CD4-positive, alpha-beta T cell treated with Interleukin-10 for 1 hour (primary cell): ENCODE results near the gene PDZD8.

ENCODE experiments used
- DNase-seq: peaks from one replicate; pipeline ENCODE4 v3.0.0-alpha.2; 2020

The PDZD8 gene

GRCh38 chr10:117375360-117376178, at the start of gene PDZD8:
PDZD8 (minus strand) TSS chr10:117375440; CDS start chr10:117375227, 213 bp downstream.
- DNase-seq: peak; percentile 90

GRCh38 chr10:117424171-117424570, 48.9 kb upstream of the PDZD8 start:
- no peak for DNase-seq

GRCh38 chr10:117421985-117422384, 46.7 kb upstream of the PDZD8 start:
- DNase-seq: no peak

DNA sequence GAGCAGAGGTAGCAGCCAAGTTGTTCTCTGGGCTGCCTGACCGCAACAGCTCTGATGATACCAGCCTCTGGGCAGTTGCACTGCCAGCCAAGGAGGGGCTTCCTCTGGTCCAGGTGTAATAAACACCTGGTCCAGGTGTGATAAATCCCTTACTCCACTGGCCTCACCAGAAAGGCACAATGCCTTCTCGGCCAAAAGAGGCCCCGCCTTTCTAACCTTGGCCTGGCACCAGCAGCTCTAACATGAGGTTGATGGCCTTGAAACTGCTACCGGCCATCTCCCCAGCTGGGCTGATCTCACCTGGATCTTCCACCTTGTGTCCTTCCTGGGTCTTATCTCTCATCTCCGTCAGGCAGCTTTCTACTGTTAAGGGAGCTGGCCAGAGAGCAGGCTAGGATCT, 45.5 kb upstream of the PDZD8 start:
- DNase-seq: no peak

- no peak for DNase-seq
Measured at GRCh38 chr10:117419921-117420320, 44.7 kb upstream of the PDZD8 start.

- DNase-seq: no peak
Measured at GRCh38 chr10:117419159-117419558, 43.9 kb upstream of the PDZD8 start.

DNA sequence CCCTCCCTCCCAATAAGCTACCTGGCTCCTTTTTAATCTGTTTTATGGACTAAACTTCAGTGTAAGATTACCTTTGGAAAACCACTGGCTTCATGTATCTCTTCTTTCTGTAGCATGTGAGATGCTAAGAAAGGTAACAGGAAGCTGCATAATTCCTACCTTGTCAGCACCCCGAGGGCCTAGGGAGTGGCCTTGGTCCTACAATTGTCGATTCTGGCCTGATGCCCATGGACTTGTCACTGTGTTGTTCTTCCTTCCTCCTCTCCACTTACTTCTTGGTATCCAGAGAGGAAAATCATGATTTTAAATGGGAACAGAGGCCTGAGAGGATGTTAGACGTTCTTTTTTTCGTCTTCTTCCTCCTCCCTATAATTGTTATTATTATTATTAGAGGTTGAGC, 42.9 kb upstream of the PDZD8 start:
- no peak for DNase-seq

GRCh38 chr10:117417196-117417595, 42.0 kb upstream of the PDZD8 start:
- no peak for DNase-seq

GRCh38 chr10:117413928-117414618, 38.8 kb upstream of the PDZD8 start:
- DNase-seq: no peak

DNA sequence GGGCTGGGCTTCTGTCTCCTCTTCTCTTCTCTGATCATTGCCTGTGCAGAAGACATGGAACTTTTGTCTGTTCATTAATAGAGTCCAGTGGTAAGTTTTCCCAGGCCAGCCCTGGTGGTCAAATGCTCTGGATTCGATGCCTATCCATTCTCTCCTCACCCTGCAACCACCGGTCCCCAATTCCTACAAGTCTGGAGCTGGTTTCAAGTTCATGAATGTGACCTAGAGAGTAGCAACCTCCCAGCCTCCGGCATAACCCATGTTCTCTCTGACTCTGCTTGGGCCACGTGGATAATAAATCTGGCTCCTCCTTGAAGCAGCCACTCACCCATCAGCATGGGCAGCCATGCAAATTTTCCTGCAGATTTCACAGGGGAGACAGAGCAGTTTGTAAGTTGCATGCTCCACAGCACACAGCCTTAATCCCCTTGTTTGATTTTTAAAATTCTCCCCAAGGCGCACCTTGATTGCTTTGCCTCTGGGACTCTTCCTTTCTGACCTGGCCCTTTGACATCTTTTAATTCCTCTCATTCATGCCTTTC, 37.3 kb upstream of the PDZD8 start:
- DNase-seq: no peak

DNA sequence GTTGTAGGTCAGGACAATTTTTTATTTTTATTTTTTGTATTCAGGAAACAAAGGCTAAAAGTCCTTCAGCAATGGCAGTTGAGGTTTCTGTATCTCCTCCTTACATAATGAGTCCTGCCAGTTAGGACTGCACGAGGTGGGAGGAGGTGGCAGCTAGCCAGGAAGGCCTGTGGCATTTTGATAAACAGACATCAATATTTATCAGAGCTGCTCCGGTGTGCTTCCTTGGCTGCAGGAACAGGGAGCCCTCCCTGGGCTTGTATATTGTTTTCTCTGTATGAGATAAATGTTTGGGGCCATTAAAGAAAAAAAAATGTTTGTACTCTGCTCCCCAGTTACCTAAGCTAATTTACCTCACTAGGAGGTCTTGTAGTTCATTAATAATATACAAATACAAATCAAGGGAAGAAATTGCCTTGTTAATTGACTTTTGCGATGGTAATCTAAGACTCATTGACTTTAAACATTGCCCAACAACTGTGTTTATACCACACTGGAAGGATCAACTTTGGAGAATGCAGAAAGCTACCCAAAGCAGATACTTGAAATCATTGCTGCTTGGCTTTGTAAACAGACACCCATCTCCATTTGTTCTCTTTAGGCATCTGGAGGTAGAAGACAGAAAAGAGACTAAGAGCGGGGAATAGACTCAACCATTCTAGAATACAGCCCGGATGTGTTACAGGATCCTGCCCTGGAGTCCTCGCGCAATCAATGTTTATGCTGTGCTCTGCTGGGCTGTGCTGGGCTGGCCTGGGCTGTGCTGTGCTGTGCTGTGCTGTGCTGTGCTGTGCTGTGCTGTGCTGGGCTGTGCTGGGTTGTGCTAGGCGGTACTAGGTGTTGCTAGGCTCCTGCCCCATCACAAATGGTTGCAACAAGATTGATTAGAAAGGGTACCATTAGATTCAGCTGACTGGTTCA, 36.5 kb upstream of the PDZD8 start:
- no peak for DNase-seq

GRCh38 chr10:117410557-117410956, 35.3 kb upstream of the PDZD8 start:
- DNase-seq: no peak

DNA sequence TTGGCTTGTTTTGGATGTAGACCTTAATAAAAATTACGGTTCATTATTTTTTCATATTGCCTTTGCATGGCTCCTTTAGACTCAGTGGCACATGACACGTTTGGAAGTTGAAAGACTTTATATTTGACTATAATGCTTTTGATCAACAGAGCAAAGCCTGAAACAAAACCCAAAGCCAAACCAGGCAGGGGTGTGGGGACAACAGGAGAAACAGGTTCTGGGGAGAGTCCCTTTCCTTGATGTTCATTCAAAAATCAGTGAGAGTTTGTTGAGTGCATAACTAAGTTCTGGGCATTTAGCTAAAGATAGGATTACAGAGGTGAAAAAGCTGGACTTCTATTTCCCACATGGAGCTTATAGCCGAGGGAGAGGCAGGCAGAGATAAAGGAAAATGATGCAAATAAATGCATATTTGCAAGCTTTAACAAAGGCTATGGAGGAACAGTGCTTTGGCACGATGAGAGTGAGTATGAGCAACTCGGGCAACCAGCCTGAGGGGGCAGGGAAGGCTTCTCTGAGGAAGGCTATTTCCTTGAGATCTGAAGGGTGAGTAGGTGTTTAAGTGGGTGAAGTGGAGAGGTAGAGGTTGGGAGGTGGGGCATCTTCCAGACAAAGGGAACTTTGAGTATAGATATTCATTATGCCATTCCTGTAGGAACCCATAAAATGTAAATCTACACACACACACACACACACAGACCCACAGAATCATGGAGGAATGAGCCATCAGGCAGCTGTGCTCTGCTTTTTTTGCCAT, 34.5 kb upstream of the PDZD8 start:
- DNase-seq: no peak

GRCh38 chr10:117408436-117409384, 33.5 kb upstream of the PDZD8 start:
- DNase-seq: no peak

GRCh38 chr10:117405730-117406129, 30.5 kb upstream of the PDZD8 start:
- no peak for DNase-seq

- DNase-seq: no peak
Measured at GRCh38 chr10:117400329-117400728, 25.1 kb upstream of the PDZD8 start.

GRCh38 chr10:117399341-117400196, 24.3 kb upstream of the PDZD8 start:
- no peak for DNase-seq

DNA sequence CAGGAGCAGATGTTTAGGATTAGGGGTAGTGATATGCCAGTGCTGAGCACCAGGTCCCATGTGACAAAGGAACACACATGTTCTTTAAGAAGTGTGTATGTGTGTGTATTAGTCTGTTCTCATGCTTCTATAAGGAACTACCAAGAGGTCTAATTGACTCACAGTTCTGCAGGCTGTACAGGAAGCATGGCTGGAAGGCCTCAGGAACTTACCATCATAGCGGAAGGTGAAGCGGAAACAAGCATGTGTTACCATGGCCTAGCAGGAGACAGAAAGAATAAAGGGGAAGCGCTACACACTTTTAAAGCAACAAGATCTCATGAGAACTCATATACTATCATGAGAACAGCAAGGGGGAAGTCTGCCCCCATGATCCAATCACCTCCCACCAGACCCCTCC, 22.8 kb upstream of the PDZD8 start:
- no peak for DNase-seq

GRCh38 chr10:117391436-117392205, 16.4 kb upstream of the PDZD8 start:
- no peak for DNase-seq
